Stimulated activated CD4-positive, alpha-beta T cell treated with anti-CD3 and anti-CD28 coated beads, Interleukin-4, amount 100 ng/mL, for 48 hours (primary cell): ENCODE data around the gene LINS1.
"Not testable (repeated sequence)": the region's sequence is repeated elsewhere in the genome, so short reads cannot be mapped to it uniquely, and the experiment has no call there.

ENCODE experiments used
- DNase-seq, 2 donors: peaks; one replicate each; pipeline ENCODE4 v3.0.0-alpha.2; 2020; ENCODE audit warnings: low read depth in 2 of 2

LINS1 gene

DNA sequence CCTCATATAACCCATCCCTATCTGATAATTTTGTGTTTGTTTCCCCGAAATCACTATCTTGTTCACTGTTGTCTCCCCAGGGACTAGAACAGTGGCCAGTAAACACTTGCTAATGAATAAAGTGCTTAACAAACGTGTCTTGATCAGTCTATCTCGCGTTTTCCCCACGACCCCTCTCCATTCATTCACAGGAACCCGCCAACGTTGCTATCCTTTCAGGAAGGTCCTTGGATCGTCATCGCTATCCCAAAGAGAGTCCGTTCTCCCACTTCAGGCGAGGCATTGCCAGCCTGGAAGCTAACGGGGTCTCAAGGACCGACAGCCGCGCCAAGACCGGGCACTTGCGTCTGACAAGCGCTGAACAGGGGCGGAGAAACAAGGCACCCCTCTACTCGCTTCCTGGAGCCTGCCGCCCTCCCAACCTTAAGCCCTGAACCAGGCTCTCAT is 344 bp downstream of the LINS1 start:
- no peak for DNase-seq

DNA sequence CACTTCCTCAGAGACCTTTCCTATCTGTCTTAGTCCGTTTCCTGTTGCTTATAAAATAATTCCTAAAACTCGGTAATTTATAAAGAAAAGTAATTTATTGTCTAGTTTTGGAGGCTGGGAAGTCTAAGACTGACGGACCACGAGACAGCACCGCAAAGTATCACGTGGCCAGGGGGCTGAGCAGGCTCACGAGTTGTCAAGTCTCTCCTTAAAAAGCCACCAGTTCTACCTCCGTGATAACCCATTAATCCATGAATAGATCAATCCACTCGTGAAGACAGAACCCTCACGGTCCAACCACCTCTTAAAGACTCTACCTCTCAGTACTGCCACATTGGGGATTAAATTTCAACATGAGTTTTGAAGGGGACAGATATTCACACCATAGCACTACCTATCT is 821 bp downstream of the LINS1 start:
- no peak for DNase-seq

DNA sequence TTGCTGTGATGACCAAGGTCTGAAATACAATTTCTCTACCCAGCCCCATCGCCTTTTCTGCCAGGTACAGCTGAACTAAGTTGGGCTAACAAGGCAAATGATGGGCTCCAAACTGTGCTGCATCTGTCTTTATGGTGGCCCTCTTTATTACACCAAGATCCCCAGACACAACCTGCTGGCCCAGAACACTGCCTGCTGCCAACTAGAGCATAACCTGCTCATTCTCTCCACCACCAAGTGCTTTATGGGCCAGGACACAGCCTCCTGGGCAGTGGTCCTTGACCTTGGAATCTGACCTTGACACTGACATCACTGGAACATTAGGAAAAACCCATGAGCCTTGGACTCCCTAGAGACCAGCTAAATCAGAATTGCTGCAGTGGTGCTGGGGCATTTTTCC is 3.3 kb downstream of the LINS1 start:
- DNase-seq = no peak

DNA sequence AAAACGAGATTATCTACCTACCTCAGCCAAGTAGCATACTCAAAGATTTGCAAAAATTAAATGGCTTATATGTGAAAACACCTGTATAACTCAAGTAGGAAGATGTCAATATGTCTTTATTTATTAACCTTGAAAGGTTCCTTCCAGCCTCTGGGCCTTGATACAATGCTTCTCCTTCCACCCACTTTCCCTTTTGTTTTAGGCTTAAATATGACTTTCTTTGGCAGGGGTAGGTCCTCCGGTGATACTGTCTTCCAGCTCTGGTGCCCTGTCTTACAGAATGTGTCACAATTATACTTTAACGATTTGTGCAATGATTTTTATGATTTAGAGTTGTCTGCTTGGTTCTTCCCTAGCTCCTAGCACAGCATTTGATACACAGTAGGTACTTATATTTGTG is 4.1 kb downstream of the LINS1 start:
- DNase-seq = no peak

DNA sequence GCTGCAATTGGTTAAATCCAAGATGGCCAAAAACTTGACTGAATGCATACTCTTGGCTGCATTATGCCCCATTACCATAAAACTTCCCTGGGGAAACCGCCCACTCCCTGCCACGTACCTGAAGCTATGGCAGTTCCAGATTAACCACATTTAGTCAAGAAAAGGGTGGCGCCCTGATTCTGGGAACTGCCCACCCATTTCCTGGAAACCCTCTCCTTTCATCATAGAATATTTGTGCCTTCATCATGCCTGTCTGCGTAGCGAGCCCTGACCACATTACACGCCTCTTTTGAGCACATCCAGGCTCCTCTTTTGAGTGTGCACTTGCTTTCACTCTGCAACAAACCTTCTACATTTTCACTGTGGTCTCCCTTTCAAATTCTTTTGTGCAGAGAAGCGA is 5.2 kb downstream of the LINS1 start:
- peak; percentile 88 to 91 for DNase-seq

DNA sequence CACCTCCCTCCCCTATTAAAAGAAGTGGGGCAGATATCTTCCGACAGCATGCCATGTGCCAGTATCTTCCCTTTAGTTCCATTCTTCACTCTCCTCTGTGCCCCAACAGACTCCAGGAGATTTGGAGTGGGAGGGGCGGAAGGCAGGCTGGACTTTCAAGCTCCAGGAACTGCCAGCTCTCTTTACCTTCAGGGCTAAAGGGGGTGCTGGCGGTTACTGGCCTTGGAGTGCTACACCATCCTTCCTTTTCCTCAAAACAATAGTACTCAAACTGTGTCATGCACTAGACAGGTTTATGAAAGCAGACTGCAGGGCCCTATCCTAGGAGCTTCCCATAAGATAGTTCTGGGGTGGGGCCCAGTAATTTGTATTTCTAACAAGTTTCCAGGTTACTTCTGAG is 6.0 kb downstream of the LINS1 start:
- DNase-seq = no peak

DNA sequence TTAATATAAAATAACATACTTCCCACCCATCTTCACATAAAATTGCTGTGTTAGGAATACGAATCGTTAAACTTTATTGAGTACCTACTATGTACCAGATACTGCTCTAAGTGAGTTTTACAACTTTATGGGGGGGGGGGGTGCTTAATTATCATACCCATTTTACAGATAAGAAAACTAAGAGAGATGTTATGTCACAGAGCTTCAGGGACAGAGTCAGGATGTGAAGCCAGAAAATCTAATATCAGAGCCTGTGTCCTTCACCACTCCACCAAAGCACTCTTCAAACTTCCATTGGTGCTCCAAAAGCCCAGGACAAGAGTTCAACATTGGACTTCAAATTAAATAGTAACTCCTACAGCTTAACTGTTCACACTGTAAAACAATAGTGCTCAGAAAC is 8.6 kb downstream of the LINS1 start:
- no peak for DNase-seq

DNA sequence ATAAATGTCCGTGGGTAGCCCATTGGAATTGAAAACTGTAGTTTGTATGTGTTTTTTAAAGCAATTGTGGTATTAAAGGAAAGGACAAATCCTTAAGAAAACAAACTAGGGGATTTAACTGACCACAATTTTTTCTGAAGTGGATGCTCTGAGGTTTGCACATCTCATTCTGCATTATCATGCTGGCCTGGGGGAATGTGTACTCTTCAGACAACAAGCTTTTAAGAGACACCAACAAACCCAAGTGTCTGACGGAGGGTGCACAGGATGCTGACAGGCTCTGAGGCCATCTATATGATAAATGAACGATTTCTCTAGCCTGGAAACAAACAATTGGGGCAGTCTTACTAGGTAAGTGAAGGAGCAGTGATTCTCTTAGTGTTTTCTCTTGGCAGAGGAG is 9.1 kb downstream of the LINS1 start:
- no peak for DNase-seq

DNA sequence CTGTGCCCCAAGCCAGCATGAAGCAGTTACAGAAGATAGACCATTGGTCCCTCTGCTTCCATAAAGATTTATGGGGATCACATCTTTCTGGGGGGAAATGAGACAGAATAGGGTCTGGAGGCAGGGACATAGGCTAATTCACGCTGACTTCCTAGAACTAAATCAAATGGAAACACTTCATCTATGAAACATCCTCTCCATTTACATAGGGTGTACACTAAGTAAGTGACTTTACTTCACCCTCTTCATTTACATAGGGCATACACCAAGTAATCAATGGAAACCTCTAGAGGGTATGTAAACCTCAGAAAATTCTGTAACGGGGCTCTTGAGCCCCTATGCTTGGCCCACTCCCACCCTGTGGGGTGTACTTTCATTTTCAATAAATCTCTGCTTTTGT is 10.1 kb downstream of the LINS1 start:
- DNase-seq = no peak

DNA sequence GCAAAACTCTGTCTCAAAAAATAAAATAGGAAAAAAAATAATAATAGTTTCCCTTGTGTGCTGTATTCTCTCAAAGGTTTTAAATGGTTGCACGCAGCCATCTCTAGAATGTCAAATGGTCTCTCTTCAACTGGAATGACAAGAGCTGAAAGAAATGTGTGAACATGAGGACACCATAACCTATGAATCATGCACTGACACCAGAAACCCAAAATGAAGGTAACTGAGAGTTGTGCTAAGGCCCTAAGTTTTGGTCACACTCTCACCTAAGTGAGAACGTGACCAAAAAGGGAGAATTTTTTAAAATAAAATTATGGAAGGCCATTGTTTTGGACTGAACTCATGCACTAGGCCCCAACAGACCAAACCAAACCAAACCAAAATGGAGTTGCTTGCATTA is 10.8 kb downstream of the LINS1 start:
- not testable (repeated sequence) for DNase-seq

DNA sequence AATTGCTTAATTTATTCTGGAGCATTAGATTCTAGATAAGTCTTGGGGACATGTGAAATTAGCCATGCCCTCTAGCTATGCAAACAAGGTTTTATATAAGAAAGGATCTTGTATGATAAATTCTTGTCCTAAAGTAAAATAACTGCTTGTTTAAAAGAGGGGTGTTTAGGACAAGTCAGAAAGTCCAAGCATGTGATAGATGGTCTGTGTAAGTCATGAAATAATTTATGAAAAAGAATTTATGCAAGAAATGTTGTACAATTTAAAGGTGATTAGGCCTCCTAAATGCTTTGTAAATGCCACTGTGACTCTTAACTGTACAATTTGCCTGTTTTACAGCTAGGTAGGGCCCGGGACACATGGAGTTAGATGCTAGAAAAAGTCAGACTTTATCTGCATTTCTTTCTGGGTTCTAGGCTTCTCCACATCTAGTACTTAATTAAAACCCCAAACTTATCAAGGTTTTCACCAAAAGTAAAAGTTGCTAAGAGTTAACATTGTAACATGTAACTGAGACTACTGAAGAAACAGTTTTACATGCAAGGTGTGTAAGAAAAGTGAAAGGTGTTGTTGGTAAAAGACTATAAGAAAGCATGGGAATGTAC is 13.2 kb downstream of the LINS1 start:
- DNase-seq = no peak

DNA sequence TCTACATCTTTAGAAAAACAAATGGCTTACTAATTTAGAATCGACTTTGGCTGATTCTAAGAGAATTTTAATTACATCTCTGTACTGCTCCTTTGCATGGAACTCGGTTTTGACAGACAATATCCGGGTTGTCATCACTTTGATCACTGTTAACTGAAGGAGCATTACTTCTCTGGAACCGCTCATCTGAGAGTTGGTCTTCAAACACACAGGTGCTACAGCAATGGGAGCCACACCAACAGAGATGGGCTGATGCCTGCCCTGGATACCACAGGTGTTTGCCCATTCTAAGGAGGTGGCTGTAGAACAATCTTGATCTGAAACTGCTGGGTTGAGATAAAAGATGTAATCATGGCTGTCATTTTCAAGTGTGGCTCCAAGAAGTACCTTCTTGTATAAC is 21.6 kb downstream of the LINS1 start:
- no peak for DNase-seq

DNA sequence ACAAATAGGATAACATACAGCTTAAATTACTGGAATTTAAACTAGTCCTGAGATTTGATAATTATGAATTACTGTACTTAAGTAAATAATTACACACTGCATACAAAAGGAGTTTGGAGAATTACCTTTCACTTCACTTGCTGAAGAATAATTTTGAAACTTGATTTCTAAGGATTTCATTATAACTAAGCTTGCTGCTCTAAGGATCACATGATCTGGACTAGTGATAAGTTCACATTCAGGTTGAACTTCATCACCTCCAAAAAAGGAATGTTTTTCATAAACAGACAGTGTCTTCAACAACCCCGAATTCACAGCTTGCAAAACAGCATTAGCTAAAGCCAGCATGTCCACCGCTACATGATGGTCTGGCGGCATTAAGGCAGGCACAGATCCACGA is 28.5 kb downstream of the LINS1 start:
- no peak for DNase-seq

DNA sequence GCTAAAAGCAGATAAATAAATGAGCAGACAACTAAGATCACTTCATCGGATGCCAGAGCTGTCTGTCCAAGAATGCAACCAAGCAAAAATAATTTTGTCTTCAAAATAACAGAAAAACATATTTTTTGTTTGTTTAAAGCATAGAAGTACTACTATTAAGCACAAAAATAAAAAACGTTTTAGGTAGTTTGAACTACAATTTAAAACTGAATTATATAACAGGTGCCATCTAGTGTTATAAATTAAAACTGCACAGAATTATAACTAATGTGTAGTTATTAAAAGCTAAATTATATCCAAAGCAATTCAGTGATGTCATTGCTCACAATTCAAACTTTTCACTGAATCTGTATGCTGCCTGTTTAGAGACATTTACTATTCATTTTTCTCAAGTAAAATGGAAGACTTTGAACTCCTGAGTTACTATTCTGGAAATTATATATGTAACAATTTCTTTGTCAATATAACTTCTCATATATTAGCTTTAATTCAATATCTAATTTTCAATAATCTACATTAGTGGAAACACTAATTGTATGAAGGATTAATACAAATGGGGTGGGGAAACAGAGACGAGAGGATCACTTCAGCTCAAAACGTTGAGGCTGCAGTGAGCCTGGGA is 29.5 kb downstream of the LINS1 start:
- no peak for DNase-seq

DNA sequence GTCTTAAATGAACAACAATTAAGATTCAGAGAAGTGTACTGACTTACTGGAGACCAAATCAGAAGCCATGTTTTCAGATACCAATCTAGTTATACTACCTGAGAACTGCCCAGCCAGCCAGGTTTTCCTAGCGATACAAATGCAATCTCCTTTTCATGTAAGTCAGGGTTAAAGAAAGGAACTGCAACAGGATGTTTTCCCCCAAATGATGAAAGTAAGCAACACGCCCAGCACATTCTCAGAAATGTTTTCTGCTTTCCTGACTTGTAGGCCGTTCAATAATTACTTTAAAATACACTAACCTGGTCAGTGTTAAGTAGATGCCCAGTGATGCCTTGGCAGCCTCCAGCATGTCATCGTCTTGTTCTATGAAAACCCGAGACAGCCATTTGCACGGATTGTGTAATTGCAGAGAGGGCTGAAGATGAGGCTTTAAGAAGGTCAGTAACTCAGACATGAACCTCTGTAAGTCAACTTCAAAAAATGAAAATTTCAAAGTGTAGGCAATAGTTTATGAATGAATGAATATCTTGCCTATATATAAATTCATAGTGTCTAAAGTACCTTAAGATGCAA is 30.3 kb downstream of the LINS1 start:
- DNase-seq = no peak

DNA sequence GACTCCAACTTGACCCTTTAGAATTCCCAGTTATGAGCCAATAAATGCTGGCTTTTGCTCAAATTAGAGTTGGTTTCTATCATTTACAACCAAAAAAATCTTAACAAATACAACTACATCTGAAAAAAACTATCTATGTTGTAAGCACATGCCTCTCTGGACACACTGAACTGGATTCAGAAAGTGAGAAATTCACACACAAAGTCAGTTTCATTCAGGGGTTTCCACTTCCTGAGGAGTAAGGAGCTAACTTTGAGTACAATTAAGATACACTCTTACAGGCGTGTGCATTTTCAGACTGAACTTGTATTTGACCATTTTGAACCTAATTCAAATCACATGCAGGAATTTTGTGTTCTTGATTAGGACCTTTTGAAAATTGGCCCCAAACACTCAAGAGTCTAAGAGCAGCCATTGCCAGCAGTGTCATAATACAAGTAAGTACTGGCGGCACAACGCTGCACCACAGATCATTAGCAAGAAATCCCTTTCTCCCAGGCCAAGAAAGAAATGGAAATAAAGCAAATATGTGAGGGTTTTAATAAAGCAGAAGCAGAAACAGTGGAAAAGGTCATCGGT is 31.2 kb downstream of the LINS1 start:
- DNase-seq = no peak

DNA sequence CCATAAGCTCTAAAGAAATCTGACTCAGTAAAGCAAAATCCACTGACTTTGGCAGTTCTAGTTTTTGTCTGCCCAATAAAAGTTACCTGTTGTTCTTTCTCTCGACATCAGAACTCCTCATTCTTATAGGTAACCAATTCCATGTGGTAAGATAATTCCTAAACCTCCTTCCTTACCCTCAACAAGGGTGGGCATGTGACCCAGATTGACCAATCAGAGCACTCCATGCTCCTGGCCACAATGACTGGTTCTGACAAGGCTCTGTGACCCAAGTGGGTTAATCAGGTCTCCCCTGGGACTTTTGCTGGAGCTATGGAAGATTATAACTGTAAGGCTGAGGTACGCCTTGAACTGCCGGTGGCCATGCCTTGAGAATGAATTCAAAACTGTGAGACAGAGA is 31.7 kb downstream of the LINS1 start:
- no peak for DNase-seq

DNA sequence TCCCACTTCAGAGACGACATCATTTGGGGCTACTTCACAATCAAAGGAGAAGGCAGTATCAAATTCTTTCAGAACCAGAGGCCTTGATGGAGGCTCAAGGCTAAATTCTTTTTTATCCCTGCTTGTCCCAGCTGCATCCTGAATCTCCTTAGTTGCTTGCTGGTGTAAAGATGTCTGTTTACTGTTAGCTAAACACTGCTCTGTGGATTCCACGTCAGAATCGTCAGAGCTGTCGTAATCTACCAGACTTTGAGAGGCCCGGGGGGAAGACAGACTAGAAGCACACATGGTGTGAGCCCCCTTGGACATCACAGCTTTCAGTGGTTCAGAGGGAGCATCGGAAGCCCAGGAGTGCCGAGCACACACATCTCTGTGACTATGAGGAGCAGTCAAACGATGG is 32.6 kb downstream of the LINS1 start:
- DNase-seq = no peak

DNA sequence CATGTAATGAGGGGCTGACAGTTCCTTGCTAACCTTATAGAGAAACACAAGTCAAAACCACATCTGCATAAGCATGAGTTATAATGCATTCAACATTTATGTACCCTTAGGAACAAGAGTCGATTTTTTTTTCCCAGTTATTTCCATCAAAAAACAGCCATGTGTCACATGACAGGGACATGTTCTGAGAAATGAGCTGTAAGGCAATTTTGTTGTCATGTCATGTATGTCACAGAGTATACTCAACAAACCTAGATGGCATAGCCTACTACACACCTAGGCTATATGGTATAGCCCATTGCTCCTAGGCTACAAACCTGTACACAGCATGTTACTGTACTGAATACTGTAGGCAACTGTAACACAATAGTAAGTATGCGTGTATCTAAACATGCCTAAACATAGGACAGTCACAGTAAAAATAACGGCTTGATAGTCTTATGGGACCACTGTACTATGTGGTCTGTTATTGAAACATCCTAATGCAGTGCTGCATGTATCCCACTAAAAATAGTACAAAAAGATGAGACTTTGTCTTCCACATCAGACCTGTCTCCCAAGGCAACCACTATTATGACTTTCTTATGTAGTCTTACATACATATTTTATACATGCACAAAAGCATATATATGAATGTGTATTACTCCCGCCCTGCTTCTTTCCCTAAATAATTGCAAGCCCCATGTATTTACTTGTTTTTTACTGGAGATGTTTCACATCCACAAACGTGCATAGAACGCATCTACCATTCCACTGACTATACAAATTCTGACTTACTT is 34.9 kb downstream of the LINS1 start:
- no peak for DNase-seq

DNA sequence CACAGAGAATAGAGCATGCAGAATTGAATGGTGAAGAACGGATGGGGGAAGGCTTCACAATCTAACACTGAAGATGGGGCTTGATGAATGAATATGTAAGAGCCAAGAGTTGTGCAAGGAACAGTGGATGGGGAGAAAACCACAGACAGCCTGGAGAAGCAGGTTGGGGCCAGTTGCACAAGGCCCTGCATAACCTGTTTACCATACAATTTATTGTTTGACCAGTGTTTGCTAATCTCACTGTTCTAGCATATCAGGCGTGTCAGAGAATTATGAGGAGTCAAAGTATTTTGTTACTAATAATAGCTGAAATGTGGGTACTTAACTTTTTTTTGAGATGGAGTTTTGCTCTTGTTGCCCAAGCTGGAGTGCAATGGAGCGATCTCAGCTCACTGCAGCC is 36.4 kb downstream of the LINS1 start:
- DNase-seq = no peak

DNA sequence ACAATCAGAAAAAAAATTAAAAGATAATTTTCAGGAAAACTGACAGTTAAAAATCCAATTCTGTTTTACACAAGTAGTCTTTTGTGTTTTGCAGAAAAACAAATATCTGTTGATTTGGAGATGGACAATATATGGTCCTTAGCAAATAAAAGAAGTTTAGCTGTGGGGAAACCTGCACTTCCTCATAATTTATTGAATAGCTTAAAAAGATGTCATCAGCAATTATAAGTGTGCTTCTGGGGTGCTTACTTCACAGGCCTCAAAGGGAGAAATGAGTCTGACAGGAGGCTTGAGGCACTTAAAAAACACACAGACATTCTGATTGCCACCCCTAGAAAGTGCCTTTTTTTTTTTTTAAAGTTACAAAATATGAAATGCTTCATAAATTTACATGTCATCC is 41.7 kb downstream of the LINS1 start:
- DNase-seq = no peak

DNA sequence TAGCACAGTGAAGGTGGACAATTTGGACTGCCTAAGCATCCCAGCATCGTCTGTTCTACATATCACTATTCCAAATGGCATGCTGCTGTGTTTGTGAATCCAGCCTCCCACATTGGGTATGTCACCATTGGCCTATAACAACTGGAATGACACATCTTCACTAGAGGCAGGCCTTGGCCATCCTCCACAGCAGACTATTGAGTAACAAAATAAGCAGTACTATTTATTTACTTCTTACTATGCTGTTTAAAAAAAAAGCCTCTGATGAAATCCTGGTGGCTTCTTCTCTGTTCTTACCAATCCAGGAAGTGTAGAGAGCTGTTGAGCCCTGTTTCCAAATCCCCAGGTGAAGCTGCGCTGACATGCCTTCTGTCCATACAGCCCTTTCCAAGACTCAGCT is 42.7 kb downstream of the LINS1 start:
- DNase-seq = no peak
